ENCODE data around the gene CCDC194. TPM values are rescaled to one million over a fixed set of nuclear protein-coding genes. Genes with fewer than 3 reads are reported as not detected.

CCDC194 gene
- total RNA-seq, 1 experiment from 2014 or later, result not detected

DNA sequence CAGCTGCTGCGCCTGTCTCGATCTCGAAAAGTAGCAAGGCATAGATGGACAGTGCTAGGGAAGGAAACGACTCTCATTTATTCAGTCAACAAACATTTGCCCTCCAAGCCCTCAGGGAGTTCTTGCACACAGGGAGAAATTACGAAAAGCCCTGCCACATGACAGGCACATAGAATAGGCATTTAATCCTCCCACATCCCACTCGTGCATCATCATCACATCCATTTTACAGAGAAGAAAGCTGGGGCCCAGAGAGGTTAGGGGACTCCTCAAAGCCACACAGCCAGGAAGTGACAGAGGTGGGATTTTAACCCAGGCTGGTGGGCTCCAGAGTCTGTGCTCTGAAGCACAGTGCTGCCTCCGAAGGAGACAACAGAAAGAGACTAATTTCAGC, 42.9 kb upstream of the CCDC194 start (continued):
- TF ChIP-seq TCF7L2 (IDR thresholded peaks at IDR 0.05; ENCODE audit: borderline replicate concordance, extremely low read depth, insufficient read depth, insufficient read length), result no peak
- TF ChIP-seq, protein P1, sequence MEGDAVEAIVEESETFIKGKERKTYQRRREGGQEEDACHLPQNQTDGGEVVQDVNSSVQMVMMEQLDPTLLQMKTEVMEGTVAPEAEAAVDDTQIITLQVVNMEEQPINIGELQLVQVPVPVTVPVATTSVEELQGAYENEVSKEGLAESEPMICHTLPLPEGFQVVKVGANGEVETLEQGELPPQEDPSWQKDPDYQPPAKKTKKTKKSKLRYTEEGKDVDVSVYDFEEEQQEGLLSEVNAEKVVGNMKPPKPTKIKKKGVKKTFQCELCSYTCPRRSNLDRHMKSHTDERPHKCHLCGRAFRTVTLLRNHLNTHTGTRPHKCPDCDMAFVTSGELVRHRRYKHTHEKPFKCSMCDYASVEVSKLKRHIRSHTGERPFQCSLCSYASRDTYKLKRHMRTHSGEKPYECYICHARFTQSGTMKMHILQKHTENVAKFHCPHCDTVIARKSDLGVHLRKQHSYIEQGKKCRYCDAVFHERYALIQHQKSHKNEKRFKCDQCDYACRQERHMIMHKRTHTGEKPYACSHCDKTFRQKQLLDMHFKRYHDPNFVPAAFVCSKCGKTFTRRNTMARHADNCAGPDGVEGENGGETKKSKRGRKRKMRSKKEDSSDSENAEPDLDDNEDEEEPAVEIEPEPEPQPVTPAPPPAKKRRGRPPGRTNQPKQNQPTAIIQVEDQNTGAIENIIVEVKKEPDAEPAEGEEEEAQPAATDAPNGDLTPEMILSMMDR (IDR thresholded peaks at IDR 0.05 in 2 of 3, conservative IDR thresholded peaks at IDR 0.05 in 1 of 3; ENCODE audit: borderline replicate concordance in 1 of 3, insufficient read depth in 1 of 3, low read depth in 2 of 3, low read length in 2 of 3), result no peak
- no peak for TF ChIP-seq CEBPB (IDR thresholded peaks at IDR 0.05; ENCODE audit: low read depth)
- no peak for TF ChIP-seq EZH2 (IDR thresholded peaks at IDR 0.05)
- TF ChIP-seq CBX3 (IDR thresholded peaks at IDR 0.05; ENCODE audit: low read depth), result no peak
- no peak for TF ChIP-seq ZNF274 (IDR thresholded peaks at IDR 0.05; ENCODE audit: low read depth, low read length)
- TF ChIP-seq SP1 (IDR thresholded peaks at IDR 0.05; ENCODE audit: low read depth), result no peak
- no peak for TF ChIP-seq EGR1 (IDR thresholded peaks at IDR 0.05; ENCODE audit: low read depth)
- TF ChIP-seq EZH2phosphoT487 (IDR thresholded peaks at IDR 0.05; ENCODE audit: borderline replicate concordance), result no peak
- TF ChIP-seq POLR2AphosphoS5 (IDR thresholded peaks at IDR 0.05; ENCODE audit: low read depth, low read length), result no peak
- TF ChIP-seq SIN3A (IDR thresholded peaks at IDR 0.05; ENCODE audit: low read depth), result no peak
- TF ChIP-seq YY1 (IDR thresholded peaks at IDR 0.05; ENCODE audit: extremely low read depth, insufficient replicate concordance, low read depth, low read length), result no peak
- no peak for TF ChIP-seq ELF1 (IDR thresholded peaks at IDR 0.05; ENCODE audit: borderline replicate concordance, low read depth)
- TF ChIP-seq SRF (IDR thresholded peaks at IDR 0.05; ENCODE audit: low read depth), result no peak
- no peak for TF ChIP-seq ZFX (IDR thresholded peaks at IDR 0.05)

Data from HCT116 (cell line).